NCI-H345 treated with DMSO at 0.1 percent for 48 hours (cell line): Measurements from ENCODE around the gene EPHB2.

Experiments
- DNase-seq: peaks from one replicate; lab custom pipeline; 2025; ENCODE audit not compliant: unreplicated experiment; lab: John Stamatoyannopoulos, UW

EPHB2 gene

DNA sequence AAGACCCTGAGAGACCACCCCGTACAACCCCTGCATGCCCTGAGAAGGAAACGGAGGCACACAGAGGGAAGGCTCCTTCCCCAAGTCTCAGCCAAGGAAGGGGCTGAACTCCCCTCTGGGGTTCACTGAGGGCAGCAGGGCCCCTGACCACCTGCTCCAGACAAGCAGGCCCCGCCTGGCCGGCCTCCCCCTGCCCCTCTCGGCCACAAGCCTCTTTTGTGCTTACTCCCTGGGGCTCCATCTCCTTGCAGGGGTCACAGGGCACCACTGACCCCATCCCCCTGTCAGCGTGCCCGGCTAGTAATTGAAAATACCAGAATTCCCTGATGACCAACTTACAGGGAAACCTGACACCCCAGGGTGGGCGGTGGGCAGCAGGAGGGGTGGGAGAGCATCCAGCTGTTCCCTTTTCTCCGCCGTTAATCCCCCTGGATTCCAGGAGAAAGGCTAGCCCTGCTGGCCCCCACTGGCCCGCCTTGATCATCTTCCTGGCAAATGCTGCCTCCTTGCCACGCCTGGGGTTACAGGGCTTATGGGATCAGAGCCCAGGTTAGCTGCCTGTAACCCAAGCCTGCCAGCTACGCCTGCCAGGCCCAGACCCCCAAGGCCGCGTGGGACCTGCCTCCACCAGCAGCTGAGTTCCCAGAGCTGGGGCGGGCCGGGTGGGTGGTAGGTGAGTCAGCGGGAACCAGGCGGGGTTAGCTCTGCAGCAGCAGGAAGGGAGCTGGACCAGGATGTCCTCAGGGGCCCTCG, 165.9 kb downstream of the EPHB2 start:
- no peak for DNase-seq

GRCh38 chr1:22877112-22877915, 166.7 kb downstream of the EPHB2 start:
- no peak for DNase-seq

GRCh38 chr1:22877980-22878379, 167.3 kb downstream of the EPHB2 start:
- no peak for DNase-seq

DNA sequence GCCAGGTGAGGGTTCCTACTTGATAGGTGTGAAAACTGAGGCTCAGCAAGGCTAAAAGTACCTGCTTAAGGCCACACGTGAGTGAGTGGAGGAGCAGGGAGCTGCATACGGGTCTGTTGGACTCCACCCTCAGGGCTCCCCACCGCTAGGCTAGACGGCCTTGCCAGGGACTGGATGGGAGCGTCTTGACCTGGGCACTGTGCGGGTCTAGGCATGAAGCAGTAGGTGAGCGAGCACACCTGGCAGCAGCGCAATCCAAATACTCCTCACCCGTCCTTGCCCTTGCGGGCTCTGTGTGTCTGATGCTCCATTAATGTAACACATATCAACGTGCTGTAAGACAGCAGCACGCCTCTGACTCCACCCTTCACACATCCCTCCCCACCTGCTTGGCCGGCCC, 168.0 kb downstream of the EPHB2 start:
- no peak for DNase-seq

DNA sequence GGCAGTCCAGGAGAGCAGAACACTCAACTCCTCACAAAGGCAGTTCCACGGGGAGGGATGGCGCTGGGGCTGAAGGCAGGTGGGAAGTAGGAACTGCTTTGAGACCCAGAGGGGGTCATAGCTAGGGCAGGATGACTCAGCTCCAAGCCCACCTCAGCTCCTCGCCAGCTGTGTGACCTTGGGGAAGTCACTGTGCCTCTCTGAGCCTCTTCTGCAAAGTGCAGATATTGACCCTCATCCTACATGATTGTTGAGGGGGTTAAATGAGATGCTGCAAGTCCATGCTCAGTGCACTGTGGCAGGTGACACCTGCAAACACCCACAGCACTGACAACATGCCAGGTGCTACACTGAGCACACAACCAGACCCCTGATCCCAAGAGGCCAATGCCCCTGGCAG, 168.8 kb downstream of the EPHB2 start:
- DNase-seq, result no peak

DNA sequence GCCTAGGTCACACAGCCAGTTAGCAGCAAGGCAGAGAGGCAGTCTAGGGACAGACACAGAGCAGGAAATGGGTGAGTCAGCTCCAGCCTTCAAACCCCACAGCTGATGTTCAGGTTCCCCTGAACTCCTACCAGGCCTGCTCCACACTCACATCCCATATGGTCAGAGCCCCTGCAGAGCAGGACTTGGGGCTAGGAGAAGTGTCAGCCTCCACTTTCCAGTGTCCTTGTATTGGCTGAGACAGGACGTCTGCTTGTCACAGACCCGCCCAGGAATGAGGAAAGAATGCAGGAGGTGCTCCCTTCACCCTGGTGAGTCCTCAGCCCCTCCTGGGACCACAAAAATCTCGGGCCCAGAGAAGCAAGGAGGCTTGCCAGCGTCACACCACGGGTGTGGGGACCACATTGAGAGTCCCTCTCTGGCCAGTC, 169.5 kb downstream of the EPHB2 start:
- no peak for DNase-seq

DNA sequence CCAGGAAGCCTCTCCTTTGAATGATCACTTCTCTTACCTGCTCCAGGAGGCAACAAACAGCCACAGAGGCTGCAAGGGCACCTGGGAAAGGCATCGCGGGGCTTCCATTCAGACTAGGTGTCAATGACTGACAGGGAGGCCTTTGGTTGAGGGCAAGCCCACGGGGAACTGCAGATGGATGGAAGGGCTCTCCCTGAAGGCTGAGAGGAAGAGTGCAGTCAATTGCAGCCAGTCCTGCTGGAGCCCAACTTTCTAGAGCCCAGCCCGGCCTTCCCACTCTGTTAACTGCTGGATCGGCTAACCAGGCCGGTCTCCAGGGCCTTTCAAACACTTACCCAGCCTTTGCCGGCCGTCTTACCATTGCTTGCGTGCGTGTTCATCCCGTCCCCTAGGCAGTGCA, 172.8 kb downstream of the EPHB2 start:
- DNase-seq, result no peak

GRCh38 chr1:22884806-22885530, 174.3 kb downstream of the EPHB2 start:
- no peak for DNase-seq

- no peak for DNase-seq
These were observed 175.6 kb downstream of the EPHB2 start for GRCh38 chr1:22886211-22886610.

DNA sequence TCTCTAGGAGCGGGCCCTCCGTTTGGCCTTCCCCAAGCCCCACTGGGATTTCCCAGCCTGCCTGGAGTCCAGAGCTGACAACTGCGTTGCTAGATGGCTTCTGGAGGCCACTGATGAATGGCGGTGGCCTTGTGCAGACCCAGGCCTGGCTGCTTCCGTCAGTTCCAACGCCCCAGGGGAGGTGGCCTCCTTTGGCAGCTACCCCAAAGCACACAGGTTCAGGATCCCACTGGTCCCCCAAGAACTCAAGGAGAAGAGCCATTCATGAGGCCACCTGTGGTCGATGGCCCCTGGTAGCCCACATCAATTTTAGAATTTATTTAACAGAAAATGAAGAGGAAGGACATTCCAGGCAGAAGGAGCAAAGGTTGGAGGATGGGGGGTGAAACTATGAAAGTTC, 176.9 kb downstream of the EPHB2 start:
- DNase-seq, result no peak

GRCh38 chr1:22888320-22889075, 177.9 kb downstream of the EPHB2 start:
- DNase-seq, result no peak

DNA sequence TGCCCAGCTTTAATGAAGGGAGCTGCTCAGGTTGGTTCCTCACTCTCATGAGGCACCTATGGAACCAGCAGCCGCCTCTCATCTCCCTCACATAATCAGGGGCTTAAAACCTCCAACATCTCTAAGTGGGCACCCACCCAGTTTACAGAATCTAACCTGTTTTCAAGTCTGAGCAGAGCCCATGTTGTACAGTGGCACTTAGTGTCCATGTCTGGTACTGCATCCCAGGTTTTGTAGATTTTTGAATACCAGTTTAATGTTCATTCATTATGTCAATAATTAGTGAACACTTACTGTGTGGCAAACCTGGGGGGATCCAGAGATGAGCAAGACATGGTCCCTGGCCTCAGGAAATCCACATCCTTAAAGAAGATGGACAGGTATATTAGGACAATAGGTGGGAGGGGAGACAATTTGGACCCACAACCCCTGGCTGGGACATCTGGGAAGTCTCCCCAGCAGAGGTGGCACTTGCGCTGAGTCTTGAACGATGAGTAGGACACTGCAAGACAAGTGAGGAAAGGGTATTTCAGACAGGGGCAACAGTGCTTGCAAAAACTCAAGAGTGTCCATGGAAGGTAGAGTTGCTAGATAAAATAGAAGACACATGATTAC, 178.7 kb downstream of the EPHB2 start:
- peak; percentile 0 for DNase-seq

DNA sequence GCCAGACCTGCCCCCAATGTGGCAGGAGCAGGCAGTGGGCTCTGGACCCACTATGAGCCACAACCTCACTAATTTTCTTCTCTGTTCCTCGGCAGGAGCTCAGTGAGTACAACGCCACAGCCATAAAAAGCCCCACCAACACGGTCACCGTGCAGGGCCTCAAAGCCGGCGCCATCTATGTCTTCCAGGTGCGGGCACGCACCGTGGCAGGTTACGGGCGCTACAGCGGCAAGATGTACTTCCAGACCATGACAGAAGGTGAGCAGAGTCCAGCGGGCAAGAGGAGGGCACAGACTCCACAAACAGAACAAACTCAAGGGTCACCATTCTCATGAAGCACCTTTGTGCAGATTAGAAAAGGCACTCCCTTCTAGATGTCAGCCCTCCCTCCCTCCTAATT, 182.2 kb downstream of the EPHB2 start:
- peak; percentile 97 for DNase-seq

GRCh38 chr1:22893292-22893691, 182.7 kb downstream of the EPHB2 start:
- DNase-seq, result no peak

GRCh38 chr1:22895357-22895756, 184.7 kb downstream of the EPHB2 start:
- no peak for DNase-seq

DNA sequence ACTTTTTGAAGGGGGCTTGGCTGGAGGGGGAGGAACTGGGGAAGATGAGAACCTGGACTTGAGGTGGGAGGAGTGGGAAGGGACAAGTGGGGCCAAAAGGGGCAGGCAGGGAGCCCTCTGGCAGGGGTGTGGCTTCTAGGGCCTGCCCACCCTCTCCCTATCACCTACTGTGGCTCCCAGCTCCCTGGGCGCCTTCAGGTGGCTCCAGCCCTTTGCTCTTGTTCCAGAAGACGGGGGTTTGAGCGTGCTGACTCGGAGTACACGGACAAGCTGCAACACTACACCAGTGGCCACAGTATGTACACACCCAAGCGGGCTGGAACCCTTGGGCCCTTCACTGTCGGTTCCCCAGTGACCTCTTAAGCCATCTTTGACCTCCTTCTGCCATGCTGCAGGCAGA, 185.5 kb downstream of the EPHB2 start:
- no peak for DNase-seq

DNA sequence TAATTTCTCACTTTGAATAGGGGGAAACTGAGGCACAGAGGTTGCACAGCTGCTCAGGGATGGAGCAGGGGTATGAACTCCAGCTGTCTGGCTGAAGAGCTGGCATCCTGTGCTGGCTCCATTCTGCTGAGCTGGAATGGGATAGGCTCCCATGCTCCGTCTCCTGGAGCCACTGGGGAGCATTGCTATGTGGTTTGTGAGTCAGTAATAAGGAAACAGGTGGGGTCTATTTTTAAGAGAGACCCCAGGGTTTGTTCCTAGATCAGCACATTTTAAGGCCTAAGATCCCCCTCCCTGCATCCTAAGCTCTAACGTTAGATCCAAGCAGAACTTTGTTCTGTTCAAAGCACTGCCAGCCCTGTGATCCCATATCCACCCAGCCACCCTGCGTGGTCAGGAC, 189.8 kb downstream of the EPHB2 start:
- DNase-seq, result no peak

- no peak for DNase-seq
These were observed 192.5 kb downstream of the EPHB2 start for GRCh38 chr1:22903113-22903512.

DNA sequence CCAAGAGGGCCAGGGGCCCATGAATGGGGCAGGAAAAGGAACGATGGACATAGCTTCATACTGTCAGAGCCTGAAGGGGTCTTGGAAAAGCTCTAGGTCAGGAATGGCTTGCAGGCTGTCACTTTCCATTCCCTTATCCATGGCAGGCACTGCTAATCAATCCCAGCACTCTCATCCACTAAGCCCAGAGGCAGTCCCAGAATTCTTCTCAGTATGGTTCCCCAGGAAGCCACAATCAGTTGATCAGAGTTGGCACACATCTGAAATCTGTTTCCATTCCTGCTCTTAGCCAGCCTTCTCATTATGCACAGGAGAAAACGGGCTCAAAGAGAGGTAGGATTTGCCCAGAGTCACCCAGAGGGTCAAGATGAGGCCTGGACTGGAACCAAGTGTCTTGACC, 196.3 kb downstream of the EPHB2 start:
- DNase-seq, result no peak

- DNase-seq, result no peak
These were observed 196.9 kb downstream of the EPHB2 start for GRCh38 chr1:22907528-22907927.
